GM19351 (cell line): ENCODE results near the gene GFPT2.
"Not testable (repeated sequence)": the region's sequence is repeated elsewhere in the genome, so short reads cannot be mapped to it uniquely, and the experiment has no call there.

Source experiments
- ATAC-seq: cut with Tn5 transposase; IDR thresholded peaks from one replicate; pipeline ENCODE4 v1.9.1; 2021; ENCODE audit warnings: mild to moderate bottlenecking, moderate library complexity; ENCODE audit not compliant: unreplicated experiment

GFPT2 gene

GRCh38 chr5:180311216-180311615 is 41.9 kb downstream of the GFPT2 start:
- ATAC-seq = no peak

GRCh38 chr5:180306796-180307195 is 46.3 kb downstream of the GFPT2 start:
- no peak for ATAC-seq

GRCh38 chr5:180305481-180305880 is 47.7 kb downstream of the GFPT2 start:
- no peak for ATAC-seq

GRCh38 chr5:180304431-180305375 is 48.4 kb downstream of the GFPT2 start:
- no peak for ATAC-seq

- no peak for ATAC-seq
Measured at GRCh38 chr5:180304016-180304292, 49.2 kb downstream of the GFPT2 start.

- ATAC-seq = no peak
Measured at GRCh38 chr5:180303226-180304015, 49.7 kb downstream of the GFPT2 start.

- no peak for ATAC-seq
Measured at GRCh38 chr5:180302256-180302655, 50.9 kb downstream of the GFPT2 start.

GRCh38 chr5:180301253-180301652 is 51.9 kb downstream of the GFPT2 start:
- no peak for ATAC-seq

GRCh38 chr5:180299526-180299925 is 53.6 kb downstream of the GFPT2 start:
- ATAC-seq = no peak

- ATAC-seq = not testable (repeated sequence)
Measured at GRCh38 chr5:180299014-180299413, 54.1 kb downstream of the GFPT2 start.

- no peak for ATAC-seq
Measured at GRCh38 chr5:180297587-180298282, 55.4 kb downstream of the GFPT2 start.

- ATAC-seq = no peak
Measured at GRCh38 chr5:180296771-180297170, 56.4 kb downstream of the GFPT2 start.

GRCh38 chr5:180294913-180295555 is 58.1 kb downstream of the GFPT2 start:
- ATAC-seq = no peak

GRCh38 chr5:180294411-180294810 is 58.7 kb downstream of the GFPT2 start:
- no peak for ATAC-seq

GRCh38 chr5:180291943-180292831 is 60.9 kb downstream of the GFPT2 start, which contains the start of gene MAPK9:
Gene MAPK9, minus strand, starts transcription at chr5:180292083. Its CDS starts 11,522 bp downstream, at chr5:180280561.
- peak; percentile 76 for ATAC-seq

- peak; percentile 32 for ATAC-seq
Measured at GRCh38 chr5:180291234-180291940, 61.7 kb downstream of the GFPT2 start.

- ATAC-seq = no peak
Measured at GRCh38 chr5:180290568-180291233, 62.4 kb downstream of the GFPT2 start.

GRCh38 chr5:180289966-180290365 is 63.2 kb downstream of the GFPT2 start:
- ATAC-seq = no peak

- no peak for ATAC-seq
Measured at GRCh38 chr5:180289433-180289832, 63.7 kb downstream of the GFPT2 start.
